HepG2 (cell line): ENCODE results near the gene ARIH1. TPM values are rescaled to one million over a fixed set of nuclear protein-coding genes. Genes with fewer than 3 reads are reported as not detected.

Experiments used
- ATAC-seq: fragments of 200-7000 bp; cut with Tn5 transposase; 3 replicates; pipeline ENCODE4 v1.9.1; 2020; ENCODE audit warnings: mild to moderate bottlenecking, moderate library complexity
- BruUV-seq: library from RNA; stranded (reverse); fragments of 400-500 nt; replicated peaks from 2 replicates; lab custom pipeline; 2021; lab: Mats Ljungman, UMichigan
- CTCF ChIA-PET: fragments of 300-600 bp; formaldehyde crosslinking; extraction: SDS; loops from one replicate; lab custom pipeline; 2021; ENCODE audit warnings: low total read pairs, inconsistent platforms, low intra/inter-chr PET ratio; lab: Yijun Ruan, JAX
- POLR2A ChIA-PET: fragments of 350-600 bp; sonication (Branson Sonifier 250); formaldehyde crosslinking; loops from one replicate; lab custom pipeline; 2020; ENCODE audit warnings: antibody characterized with exemption, inconsistent platforms; lab: Yijun Ruan, JAX
- DNase-seq: peaks from one replicate; pipeline ENCODE4 v3.0.0-alpha.2; 2015; ENCODE audit warnings: low spot score
- FAIRE-seq: peaks from 3 replicates; lab custom pipeline; 2011; peaks lifted over from hg19 to GRCh38; lab: Jason Lieb, UNC
- H2AFZ ChIP-seq: one replicate; pipeline ENCODE4 v1.6.1; 2011; ENCODE audit warnings: low read length, inconsistent platforms
- H3K27ac ChIP-seq: fragments of 300-600 bp; 3 replicates; pipeline ENCODE4 v1.8.0; 2011; ENCODE audit warnings: mixed run types, mild to moderate bottlenecking, mixed read lengths, low read length, inconsistent platforms; ENCODE audit not compliant: insufficient read depth; ENCODE audit errors: extremely low read length
- H3K27me3 ChIP-seq, 2 experiments: fragments of 200-600 bp in 1 of 2; 2 replicates in 1 of 2; 3 replicates in 1 of 2; pipeline versions ENCODE4 v1.6.0 to v1.8.0; 2011; ENCODE audit warnings: low read length in 2 of 2, mild to moderate bottlenecking in 2 of 2, moderate library complexity in 2 of 2, inconsistent platforms in 1 of 2; ENCODE audit not compliant: insufficient read depth in 2 of 2, control insufficient read depth in 1 of 2
- H3K36me3 ChIP-seq, 2 experiments: fragments of 200-600 bp in 1 of 2; replicated peaks in 1 of 2; 2 replicates in 1 of 2; 3 replicates in 1 of 2; pipeline versions ENCODE4 v1.5.1 to v1.8.0; 2011; ENCODE audit warnings: low read length in 2 of 2, inconsistent platforms in 1 of 2; ENCODE audit not compliant: insufficient read depth in 2 of 2, control insufficient read depth in 1 of 2
- H3K4me1 ChIP-seq: 2 replicates; pipeline ENCODE4 v1.5.1; 2012; ENCODE audit warnings: low read length, inconsistent platforms; ENCODE audit not compliant: insufficient read depth
- H3K4me2 ChIP-seq: 2 replicates; pipeline ENCODE4 v1.6.0; 2011; ENCODE audit warnings: low read depth, low read length, inconsistent platforms
- H3K4me3 ChIP-seq, 3 experiments: fragments of 200-600 bp in 1 of 3; sonication (generic), shearing (Covaris generic) in 1 of 3; replicated peaks in 1 of 3; 2 replicates each; pipeline ENCODE4 v1.5.1; 2011 to 2016; ENCODE audit warnings: low read length in 3 of 3, inconsistent platforms in 2 of 3, low read depth in 2 of 3, mild to moderate bottlenecking in 2 of 3, control low read depth in 1 of 3, mixed read lengths in 1 of 3; ENCODE audit not compliant: insufficient read depth in 1 of 3
- H3K79me2 ChIP-seq: one replicate; pipeline ENCODE4 v1.6.1; 2011; ENCODE audit warnings: low read length, inconsistent platforms; ENCODE audit not compliant: insufficient read depth
- H3K9ac ChIP-seq: 2 replicates; pipeline ENCODE4 v1.6.0; 2011; ENCODE audit warnings: mild to moderate bottlenecking, low read depth, low read length, inconsistent platforms; ENCODE audit not compliant: insufficient read depth
- H3K9me3 ChIP-seq: 2 replicates; pipeline ENCODE4 v1.5.1; 2012; ENCODE audit warnings: mild to moderate bottlenecking, low read length
- H4K20me1 ChIP-seq: 2 replicates; pipeline ENCODE4 v1.6.0; 2011; ENCODE audit warnings: inconsistent platforms, mild to moderate bottlenecking, low read length, moderate library complexity; ENCODE audit not compliant: insufficient read depth
- MAZ ChIP-seq, 2 experiments: sonication (generic) in 1 of 2; formaldehyde crosslinking in 1 of 2; IDR thresholded peaks; 2 replicates each; pipeline versions ENCODE4 v1.5.0 to v1.6.1; 2012 to 2020; ENCODE audit warnings: low read depth in 2 of 2, mild to moderate bottlenecking in 2 of 2, borderline replicate concordance in 1 of 2, improper control_type of control experiment in 1 of 2, low read length in 1 of 2, missing genetic modification reagents in 1 of 2, moderate library complexity in 1 of 2
- NPAS2 ChIP-seq: sonication (generic); formaldehyde crosslinking; IDR thresholded peaks from 2 replicates; pipeline ENCODE4 v1.8.0; 2022; ENCODE audit warnings: mild to moderate bottlenecking, missing genetic modification reagents, borderline replicate concordance
- SMAD1 ChIP-seq: sonication (generic); formaldehyde crosslinking; IDR thresholded peaks from 2 replicates; pipeline ENCODE4 v1.4.0; 2020; ENCODE audit warnings: missing genetic modification reagents, low read depth, mild to moderate bottlenecking, borderline replicate concordance
- SP2 ChIP-seq: sonication (generic); formaldehyde crosslinking; IDR thresholded peaks from 2 replicates; pipeline ENCODE4 v1.5.1; 2020; ENCODE audit warnings: mild to moderate bottlenecking, missing genetic modification reagents
- TAF15 ChIP-seq: fragments of 200-400 bp; formaldehyde crosslinking; IDR thresholded peaks from one replicate; pipeline ENCODE4 v1.6.1; 2018; ENCODE audit warnings: mild to moderate bottlenecking, low read depth, low read length; ENCODE audit not compliant: poor library complexity, severe bottlenecking
- XRCC5 ChIP-seq: fragments of 200-400 bp; formaldehyde crosslinking; optimal IDR thresholded peaks from 2 replicates; pipeline ENCODE3; 2017; ENCODE audit warnings: mild to moderate bottlenecking, low read length
- ZBTB3 ChIP-seq: sonication (generic); formaldehyde crosslinking; IDR thresholded peaks from 2 replicates; pipeline ENCODE4 v1.4.0; 2020; ENCODE audit warnings: low read depth, mild to moderate bottlenecking, moderate library complexity, missing genetic modification reagents, borderline replicate concordance
- ZFP36L1 ChIP-seq: sonication (generic); formaldehyde crosslinking; IDR thresholded peaks from 2 replicates; pipeline ENCODE4 v1.8.0; 2022; ENCODE audit warnings: mild to moderate bottlenecking, missing genetic modification reagents, moderate library complexity
- ZNF260 ChIP-seq: sonication (generic); formaldehyde crosslinking; IDR thresholded peaks from 2 replicates; pipeline ENCODE4 v1.4.0; 2020; ENCODE audit warnings: missing genetic modification reagents, low read depth, mild to moderate bottlenecking, borderline replicate concordance
- ZNF720 ChIP-seq: sonication (generic); formaldehyde crosslinking; IDR thresholded peaks from 2 replicates; pipeline ENCODE4 v1.4.0; 2020; ENCODE audit warnings: missing genetic modification reagents
- in situ Hi-C: cut with HindIII; loops from 2 replicates; pipeline ENCODE4 v1.10.0; 2017; ENCODE audit warnings: low pct_unique_long_range_greater_than_20kb; ENCODE audit not compliant: extremely low pct_ligation_motif_present
- intact Hi-C: fragments of 100-400 bp; cut with micrococcal nuclease; formaldehyde crosslinking; loops from one replicate; pipeline ENCODE4 v1.10.0; 2022; ENCODE audit not compliant: unreplicated experiment
- polyA plus RNA-seq, 8 experiments: library from polyadenylated mRNA; depleted of rRNA in 3 of 8; stranded (reverse) in 7 of 8; unstranded in 1 of 8; fragments of >200 nt; fragmentation: Illumina TruSeq in 4 of 8; extraction: Trizol in 4 of 8; gene quantifications; 2 replicates each; pipeline versions ENCODE4 v1.2.1 to v1.2.3, GENCODE V29; 2011 to 2016; ENCODE audit warnings: low read depth in 4 of 8, missing spikeins in 1 of 8, mixed read lengths in 1 of 8; ENCODE audit not compliant: insufficient read depth in 1 of 8
- total RNA-seq, 5 experiments: library from RNA; depleted of rRNA; stranded (reverse); fragments of >200 nt; fragmentation: Illumina TruSeq; extraction: Trizol; gene quantifications; 2 replicates each; pipeline ENCODE4 v1.2.3, GENCODE V29; 2016; ENCODE audit warnings: low read depth in 1 of 5
- TF ChIP-seq, protein P1 (sequence below): sonication (generic); formaldehyde crosslinking; IDR thresholded peaks from 2 replicates; pipeline ENCODE4 v1.4.0; 2020; ENCODE audit warnings: mild to moderate bottlenecking, missing genetic modification reagents
- TF ChIP-seq, protein P2 (sequence below): sonication (generic); formaldehyde crosslinking; IDR thresholded peaks from 2 replicates; pipeline ENCODE4 v1.5.0; 2020; ENCODE audit warnings: missing genetic modification reagents
- TF ChIP-seq, protein P3 (sequence below): sonication (generic); formaldehyde crosslinking; IDR thresholded peaks from 2 replicates; pipeline ENCODE4 v1.8.1; 2023; ENCODE audit warnings: missing genetic modification reagents, inconsistent platforms, borderline replicate concordance
- TF ChIP-seq, protein P4 (sequence below): sonication (generic); formaldehyde crosslinking; conservative IDR thresholded peaks from 2 replicates; pipeline ENCODE4 v1.8.1; 2023; ENCODE audit warnings: missing genetic modification reagents

The ARIH1 gene
- total and polyA plus RNA-seq, 2 of the 13 experiments (the other 11 are each of a cell fraction or from before 2014, with no cell fraction given), result 38.8 to 59.8 TPM

DNA sequence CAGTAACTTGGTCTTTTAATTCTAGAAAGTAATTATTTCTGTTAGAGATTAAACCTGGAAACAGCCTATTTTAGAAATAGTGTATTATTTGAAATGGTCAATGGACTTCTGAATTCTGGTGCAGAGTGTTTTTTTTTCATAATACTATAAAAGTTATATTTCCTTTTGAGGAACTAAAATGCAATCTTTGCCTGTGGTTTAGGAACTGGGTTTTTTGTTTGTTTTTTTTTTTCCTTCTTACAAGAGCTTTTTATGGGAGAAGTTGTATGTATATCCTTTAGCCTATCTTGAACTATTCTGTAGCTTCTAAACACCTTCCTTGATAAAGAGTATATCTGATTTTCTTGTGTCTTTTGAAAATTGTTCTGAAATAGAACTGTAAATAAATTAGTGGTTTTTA is 88.3 kb downstream of the ARIH1 start:
- H3K27me3 ChIP-seq, result no peaks in the 10 kb centered on the region
- POLR2A ChIA-PET, result no interaction called here
- H3K79me2 ChIP-seq, result no peaks in the 10 kb centered on the region
- FAIRE-seq, result no peak
- TF ChIP-seq ZBTB3 (CRISPR knock-in tag) (no peak), SP2 (CRISPR knock-in tag) (no peak), ZFP36L1 (CRISPR knock-in tag) (no peak), TAF15 (no peak), XRCC5 (no peak), ZNF260 (CRISPR knock-in tag) (no peak), NPAS2 (CRISPR knock-in tag) (no peak), ZNF720 (CRISPR knock-in tag) (no peak), MAZ (IDR thresholded peaks at IDR 0.05; ENCODE audit: borderline replicate concordance, low read depth, low read length) (no peak), MAZ (CRISPR knock-in tag; IDR thresholded peaks at IDR 0.05; ENCODE audit: low read depth) (no peak), SMAD1 (CRISPR knock-in tag) (no peak)
- TF ChIP-seq, protein P1, sequence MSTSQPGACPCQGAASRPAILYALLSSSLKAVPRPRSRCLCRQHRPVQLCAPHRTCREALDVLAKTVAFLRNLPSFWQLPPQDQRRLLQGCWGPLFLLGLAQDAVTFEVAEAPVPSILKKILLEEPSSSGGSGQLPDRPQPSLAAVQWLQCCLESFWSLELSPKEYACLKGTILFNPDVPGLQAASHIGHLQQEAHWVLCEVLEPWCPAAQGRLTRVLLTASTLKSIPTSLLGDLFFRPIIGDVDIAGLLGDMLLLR (CRISPR knock-in tag), result no peak
- TF ChIP-seq, protein P2, sequence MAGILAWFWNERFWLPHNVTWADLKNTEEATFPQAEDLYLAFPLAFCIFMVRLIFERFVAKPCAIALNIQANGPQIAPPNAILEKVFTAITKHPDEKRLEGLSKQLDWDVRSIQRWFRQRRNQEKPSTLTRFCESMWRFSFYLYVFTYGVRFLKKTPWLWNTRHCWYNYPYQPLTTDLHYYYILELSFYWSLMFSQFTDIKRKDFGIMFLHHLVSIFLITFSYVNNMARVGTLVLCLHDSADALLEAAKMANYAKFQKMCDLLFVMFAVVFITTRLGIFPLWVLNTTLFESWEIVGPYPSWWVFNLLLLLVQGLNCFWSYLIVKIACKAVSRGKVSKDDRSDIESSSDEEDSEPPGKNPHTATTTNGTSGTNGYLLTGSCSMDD (CRISPR knock-in tag), result no peak
- TF ChIP-seq, protein P3, sequence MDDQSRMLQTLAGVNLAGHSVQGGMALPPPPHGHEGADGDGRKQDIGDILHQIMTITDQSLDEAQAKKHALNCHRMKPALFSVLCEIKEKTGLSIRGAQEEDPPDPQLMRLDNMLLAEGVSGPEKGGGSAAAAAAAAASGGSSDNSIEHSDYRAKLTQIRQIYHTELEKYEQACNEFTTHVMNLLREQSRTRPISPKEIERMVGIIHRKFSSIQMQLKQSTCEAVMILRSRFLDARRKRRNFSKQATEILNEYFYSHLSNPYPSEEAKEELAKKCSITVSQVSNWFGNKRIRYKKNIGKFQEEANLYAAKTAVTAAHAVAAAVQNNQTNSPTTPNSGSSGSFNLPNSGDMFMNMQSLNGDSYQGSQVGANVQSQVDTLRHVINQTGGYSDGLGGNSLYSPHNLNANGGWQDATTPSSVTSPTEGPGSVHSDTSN (CRISPR knock-in tag), result no peak
- TF ChIP-seq, protein P4, sequence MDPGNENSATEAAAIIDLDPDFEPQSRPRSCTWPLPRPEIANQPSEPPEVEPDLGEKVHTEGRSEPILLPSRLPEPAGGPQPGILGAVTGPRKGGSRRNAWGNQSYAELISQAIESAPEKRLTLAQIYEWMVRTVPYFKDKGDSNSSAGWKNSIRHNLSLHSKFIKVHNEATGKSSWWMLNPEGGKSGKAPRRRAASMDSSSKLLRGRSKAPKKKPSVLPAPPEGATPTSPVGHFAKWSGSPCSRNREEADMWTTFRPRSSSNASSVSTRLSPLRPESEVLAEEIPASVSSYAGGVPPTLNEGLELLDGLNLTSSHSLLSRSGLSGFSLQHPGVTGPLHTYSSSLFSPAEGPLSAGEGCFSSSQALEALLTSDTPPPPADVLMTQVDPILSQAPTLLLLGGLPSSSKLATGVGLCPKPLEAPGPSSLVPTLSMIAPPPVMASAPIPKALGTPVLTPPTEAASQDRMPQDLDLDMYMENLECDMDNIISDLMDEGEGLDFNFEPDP, result no peak
- TF ChIP-seq, all 625 proteins: peak for 0
- Histone ChIP-seq H3K4me3 (no peak overlapping the region), H3K27ac (no peak overlapping the region), H4K20me1 (peaks cover 5% of the 10 kb centered on the region; the same call in 1 of the 2 replicates), H3K9ac (no peak overlapping the region), H3K9me3 (no peaks in the 10 kb centered on the region), H2AFZ (no peak overlapping the region), H3K36me3 (peaks cover 11 to 59% of the 10 kb centered on the region in 2 experiments; a peak in 4 of 5 replicates), H3K4me2 (no peak overlapping the region), H3K4me1 (no peaks in the 10 kb centered on the region)
- in situ Hi-C loops (no loop called here), intact Hi-C loops (no loop called here)
- no TSS peak for BruUV-seq
- CTCF ChIA-PET, result no interaction called here
- DNase-seq, result no peak
- ATAC-seq, result no peak
